CD8-positive, alpha-beta memory T cell (primary cell): ENCODE measurements around the gene GPC6. TPM values are rescaled to one million over a fixed set of nuclear protein-coding genes. Genes with fewer than 3 reads are reported as not detected.
"Not testable (repeated sequence)": the region's sequence is repeated elsewhere in the genome, so short reads cannot be mapped to it uniquely, and the experiment has no call there.

Experiments
- CTCF ChIA-PET: fragments of 350-600 bp; sonication (Branson Sonifier 250); formaldehyde crosslinking; loops from one replicate; lab custom pipeline; 2021; ENCODE audit warnings: antibody characterized with exemption; lab: Charles Lee
- POLR2A ChIA-PET: fragments of 350-600 bp; sonication (Branson Sonifier 250); formaldehyde crosslinking; loops from one replicate; lab custom pipeline; 2021; ENCODE audit warnings: antibody characterized with exemption; lab: Charles Lee
- DNase-seq, 5 donors: peaks; one replicate each; pipeline versions ENCODE4 v3.0.0 to v3.0.0-alpha.2; 2020 to 2022; ENCODE audit warnings: mixed read lengths in 1 of 5
- H3K27ac ChIP-seq: one replicate; pipeline ENCODE4 v1.7.0; 2013; ENCODE audit warnings: low read depth, mild to moderate bottlenecking, low read length, moderate library complexity
- H3K27me3 ChIP-seq: 2 replicates; pipeline ENCODE4 v1.7.0; 2013; ENCODE audit warnings: low read length, mild to moderate bottlenecking; ENCODE audit not compliant: insufficient read depth, poor library complexity, severe bottlenecking
- H3K36me3 ChIP-seq: 2 replicates; pipeline ENCODE4 v1.7.0; 2013; ENCODE audit warnings: mild to moderate bottlenecking, low read length, moderate library complexity; ENCODE audit not compliant: insufficient read depth
- H3K4me1 ChIP-seq: 2 replicates; pipeline ENCODE4 v1.7.0; 2013; ENCODE audit warnings: mild to moderate bottlenecking, low read length, moderate library complexity; ENCODE audit not compliant: insufficient read depth
- H3K4me3 ChIP-seq: 2 replicates; pipeline ENCODE4 v1.7.0; 2013; ENCODE audit warnings: mild to moderate bottlenecking, low read length
- H3K9me3 ChIP-seq: 2 replicates; pipeline ENCODE4 v1.7.0; 2013; ENCODE audit warnings: mild to moderate bottlenecking, low read length
- H3K27ac Mint-ChIP-seq, 8 donors: one replicate each; pipeline ENCODE4 v1.8.0; 2020 to 2021; ENCODE audit warnings: mixed read lengths in 8 of 8, mild to moderate bottlenecking in 6 of 8, inconsistent platforms in 3 of 8, moderate library complexity in 3 of 8
- H3K27me3 Mint-ChIP-seq, 2 donors: one replicate each; pipeline ENCODE4 v1.8.0; 2020 to 2021; ENCODE audit warnings: mixed read lengths in 2 of 2, mild to moderate bottlenecking in 1 of 2, moderate library complexity in 1 of 2
- H3K36me3 Mint-ChIP-seq, 3 donors: one replicate each; pipeline ENCODE4 v1.8.0; 2020 to 2021; ENCODE audit warnings: mixed read lengths in 3 of 3, inconsistent platforms in 1 of 3, mild to moderate bottlenecking in 1 of 3
- H3K4me1 Mint-ChIP-seq, 3 donors: one replicate each; pipeline ENCODE4 v1.8.0; 2020 to 2021; ENCODE audit warnings: mixed read lengths in 3 of 3, inconsistent platforms in 1 of 3, mild to moderate bottlenecking in 1 of 3
- H3K4me3 Mint-ChIP-seq, 7 donors: one replicate each; pipeline ENCODE4 v1.8.0; 2020 to 2021; ENCODE audit warnings: mixed read lengths in 7 of 7, mild to moderate bottlenecking in 6 of 7, moderate library complexity in 4 of 7, inconsistent platforms in 2 of 7
- H3K9me3 Mint-ChIP-seq, 5 donors: one replicate each; pipeline ENCODE4 v1.8.0; 2020 to 2022; ENCODE audit warnings: mixed read lengths in 5 of 5, mild to moderate bottlenecking in 3 of 5, moderate library complexity in 2 of 5, inconsistent platforms in 1 of 5
- polyA plus RNA-seq: library from polyadenylated mRNA; unstranded; fragments of 300-500 nt; fragmentation: Illumina TruSeq; gene quantifications from one replicate; pipeline ENCODE4 v1.2.3, GENCODE V29; 2021
- total RNA-seq, 2 experiments: library from RNA; stranded (reverse); gene quantifications; one replicate each; pipeline ENCODE4 v1.2.3, GENCODE V29; 2021

GPC6 gene
- total and polyA plus RNA-seq, 3 experiments from 2014 or later, result not detected

GRCh38 chr13:93323880-93324279 is 97.3 kb downstream of the GPC6 start:
- H3K27me3 ChIP-seq, H3K4me3 ChIP-seq, H3K27ac Mint-ChIP-seq, H3K9me3 Mint-ChIP-seq, H3K36me3 ChIP-seq, H3K4me1 ChIP-seq, H3K4me1 Mint-ChIP-seq, CTCF ChIA-PET, H3K36me3 Mint-ChIP-seq, H3K4me3 Mint-ChIP-seq, DNase-seq, H3K27me3 Mint-ChIP-seq, POLR2A ChIA-PET, H3K9me3 ChIP-seq, H3K27ac ChIP-seq: not testable (repeated sequence)

- peaks cover 0 to 9% (median 0%) of the 10 kb centered on the region in 5 donors for H3K9me3 Mint-ChIP-seq
- POLR2A ChIA-PET, result no interaction called here
- Histone ChIP-seq H3K27ac (no peak overlapping the region), H3K4me3 (no peak overlapping the region), H3K27me3 (no peaks in the 10 kb centered on the region), H3K4me1 (no peaks in the 10 kb centered on the region), H3K36me3 (no peaks in the 10 kb centered on the region), H3K9me3 (no peaks in the 10 kb centered on the region)
- CTCF ChIA-PET, result no interaction called here
- no peaks in the 10 kb centered on the region for H3K27me3 Mint-ChIP-seq
- no peaks in the 10 kb centered on the region for H3K4me1 Mint-ChIP-seq
- no peaks in the 10 kb centered on the region for H3K36me3 Mint-ChIP-seq
- no peak overlapping the region for H3K4me3 Mint-ChIP-seq
- H3K27ac Mint-ChIP-seq, result no peak overlapping the region
- no peak for DNase-seq
These were observed 99.0 kb downstream of the GPC6 start for GRCh38 chr13:93325303-93326233.

- Mint-ChIP-seq H3K36me3 (no peaks in the 10 kb centered on the region), H3K9me3 (peaks cover 0 to 9% (median 0%) of the 10 kb centered on the region in 5 donors), H3K4me3 (no peak overlapping the region), H3K27me3 (no peaks in the 10 kb centered on the region), H3K4me1 (no peaks in the 10 kb centered on the region), H3K27ac (no peak overlapping the region)
- H3K4me3 ChIP-seq, result no peak overlapping the region
- H3K27ac ChIP-seq, result no peak overlapping the region
- H3K36me3 ChIP-seq, result no peaks in the 10 kb centered on the region
- ChIA-PET POLR2A (no interaction called here), CTCF (no interaction called here)
- H3K4me1 ChIP-seq, result no peaks in the 10 kb centered on the region
- H3K9me3 ChIP-seq, result no peaks in the 10 kb centered on the region
- H3K27me3 ChIP-seq, result no peaks in the 10 kb centered on the region
- DNase-seq, result no peak
These were observed 99.7 kb downstream of the GPC6 start for GRCh38 chr13:93326234-93326811.

- POLR2A ChIA-PET, result no interaction called here
- H3K36me3 Mint-ChIP-seq, result no peaks in the 10 kb centered on the region
These were observed 102.3 kb downstream of the GPC6 start for GRCh38 chr13:93328943-93329342.

GRCh38 chr13:93336728-93337127 is 110.1 kb downstream of the GPC6 start:
- Mint-ChIP-seq H3K4me3 (no peak overlapping the region), H3K4me1 (no peaks in the 10 kb centered on the region), H3K27me3 (no peaks in the 10 kb centered on the region), H3K27ac (no peak overlapping the region), H3K9me3 (peaks cover 0 to 10% (median 4%) of the 10 kb centered on the region in 5 donors), H3K36me3 (no peaks in the 10 kb centered on the region)
- Histone ChIP-seq H3K36me3 (no peaks in the 10 kb centered on the region), H3K9me3 (no peaks in the 10 kb centered on the region), H3K4me3 (no peak overlapping the region), H3K4me1 (no peaks in the 10 kb centered on the region), H3K27ac (no peak overlapping the region), H3K27me3 (no peaks in the 10 kb centered on the region)
- DNase-seq, result no peak
- CTCF ChIA-PET, result no interaction called here
- POLR2A ChIA-PET, result no interaction called here

More at GRCh38 chr13:93328943-93329342, 102.3 kb downstream of the GPC6 start:
- H3K4me1 Mint-ChIP-seq, result no peaks in the 10 kb centered on the region
- no peaks in the 10 kb centered on the region for H3K36me3 ChIP-seq
- no peaks in the 10 kb centered on the region for H3K9me3 ChIP-seq
- no peaks in the 10 kb centered on the region for H3K27me3 Mint-ChIP-seq
- H3K9me3 Mint-ChIP-seq, result peaks cover 0 to 7% (median 0%) of the 10 kb centered on the region in 5 donors
- H3K27ac Mint-ChIP-seq, result no peak overlapping the region
- no peak overlapping the region for H3K4me3 Mint-ChIP-seq
- CTCF ChIA-PET, result no interaction called here
- no peak for DNase-seq
- H3K27ac ChIP-seq, result no peak overlapping the region
- H3K27me3 ChIP-seq, result no peaks in the 10 kb centered on the region
- no peaks in the 10 kb centered on the region for H3K4me1 ChIP-seq
- H3K4me3 ChIP-seq, result no peak overlapping the region

GRCh38 chr13:93338030-93338429 is 111.4 kb downstream of the GPC6 start:
- no peak overlapping the region for H3K27ac ChIP-seq
- POLR2A ChIA-PET, result no interaction called here
- H3K36me3 ChIP-seq, result no peaks in the 10 kb centered on the region
- Mint-ChIP-seq H3K36me3 (no peaks in the 10 kb centered on the region), H3K27ac (no peak overlapping the region), H3K4me1 (no peaks in the 10 kb centered on the region), H3K9me3 (peaks cover 0 to 11% (median 4%) of the 10 kb centered on the region in 5 donors), H3K27me3 (no peaks in the 10 kb centered on the region), H3K4me3 (no peak overlapping the region)
- no peaks in the 10 kb centered on the region for H3K27me3 ChIP-seq
- CTCF ChIA-PET, result no interaction called here
- H3K4me3 ChIP-seq, result no peak overlapping the region
- DNase-seq, result no peak
- no peaks in the 10 kb centered on the region for H3K9me3 ChIP-seq
- no peaks in the 10 kb centered on the region for H3K4me1 ChIP-seq

- no peaks in the 10 kb centered on the region for H3K9me3 ChIP-seq
- H3K27me3 ChIP-seq, result no peaks in the 10 kb centered on the region
- Mint-ChIP-seq H3K4me3 (no peak overlapping the region), H3K27ac (no peak overlapping the region), H3K4me1 (no peaks in the 10 kb centered on the region), H3K36me3 (no peaks in the 10 kb centered on the region), H3K9me3 (peaks cover 0 to 11% (median 3%) of the 10 kb centered on the region in 5 donors), H3K27me3 (no peaks in the 10 kb centered on the region)
- POLR2A ChIA-PET, result no interaction called here
- CTCF ChIA-PET, result no interaction called here
- no peaks in the 10 kb centered on the region for H3K36me3 ChIP-seq
- no peak overlapping the region for H3K27ac ChIP-seq
- H3K4me1 ChIP-seq, result no peaks in the 10 kb centered on the region
- no peak overlapping the region for H3K4me3 ChIP-seq
- no peak for DNase-seq
These were observed 112.3 kb downstream of the GPC6 start for GRCh38 chr13:93338906-93339305.

- Histone ChIP-seq H3K27me3 (no peaks in the 10 kb centered on the region), H3K4me1 (no peaks in the 10 kb centered on the region), H3K36me3 (no peaks in the 10 kb centered on the region), H3K4me3 (no peak overlapping the region), H3K27ac (no peak overlapping the region), H3K9me3 (no peaks in the 10 kb centered on the region)
- Mint-ChIP-seq H3K27me3 (peaks cover 0 to 1% of the 10 kb centered on the region in 2 donors), H3K9me3 (peaks cover 0 to 9% (median 2%) of the 10 kb centered on the region in 5 donors), H3K4me1 (no peaks in the 10 kb centered on the region), H3K4me3 (no peak overlapping the region), H3K27ac (no peak overlapping the region), H3K36me3 (no peaks in the 10 kb centered on the region)
- POLR2A ChIA-PET, result no interaction called here
- no peak for DNase-seq
- CTCF ChIA-PET, result no interaction called here
These were observed 112.9 kb downstream of the GPC6 start for GRCh38 chr13:93339550-93339949.
